Trophoblast cell (in vitro differentiated cells and primary cell): ENCODE data around the gene ZNF217.
"Not testable (repeated sequence)": the region's sequence is repeated elsewhere in the genome, so short reads cannot be mapped to it uniquely, and the experiment has no call there.

Source experiments
- DNase-seq, 2 donors: peaks; one replicate each; pipeline ENCODE4 v3.0.0-alpha.2; 2016
- H2AFZ ChIP-seq: 2 replicates; pipeline ENCODE4 v1.6.1; 2013; ENCODE audit warnings: low read length, moderate library complexity, mild to moderate bottlenecking; ENCODE audit not compliant: insufficient read depth, poor library complexity
- H2AK5ac ChIP-seq: 2 replicates; pipeline ENCODE4 v1.6.1; 2013; ENCODE audit warnings: mild to moderate bottlenecking, low read length
- H2BK120ac ChIP-seq: 2 replicates; pipeline ENCODE4 v1.6.1; 2013; ENCODE audit warnings: low read length, mild to moderate bottlenecking, moderate library complexity; ENCODE audit not compliant: insufficient read depth, poor library complexity
- H2BK12ac ChIP-seq: 2 replicates; pipeline ENCODE4 v1.6.1; 2013; ENCODE audit warnings: mild to moderate bottlenecking, low read length, moderate library complexity
- H2BK5ac ChIP-seq: 2 replicates; pipeline ENCODE4 v1.6.1; 2013; ENCODE audit warnings: low read length, low read depth, moderate library complexity, mild to moderate bottlenecking; ENCODE audit not compliant: poor library complexity
- H3K14ac ChIP-seq: 2 replicates; pipeline ENCODE4 v1.6.1; 2013; ENCODE audit warnings: mild to moderate bottlenecking, low read length
- H3K18ac ChIP-seq: 2 replicates; pipeline ENCODE4 v1.6.1; 2013; ENCODE audit warnings: mild to moderate bottlenecking, low read length
- H3K23ac ChIP-seq: 2 replicates; pipeline ENCODE4 v1.6.1; 2013; ENCODE audit warnings: low read length
- H3K27ac ChIP-seq: 2 replicates; pipeline ENCODE4 v1.5.1; 2013; ENCODE audit warnings: low read depth, mild to moderate bottlenecking, inconsistent platforms, low read length, moderate library complexity
- H3K27me3 ChIP-seq: 2 replicates; pipeline ENCODE4 v1.6.1; 2013; ENCODE audit warnings: inconsistent platforms, mild to moderate bottlenecking, low read length, moderate library complexity; ENCODE audit not compliant: insufficient read depth
- H3K36me3 ChIP-seq, 2 experiments: 1 replicate in 1 of 2; 2 replicates in 1 of 2; pipeline ENCODE4 v1.6.1; 2013; ENCODE audit warnings: low read length in 2 of 2, mild to moderate bottlenecking in 2 of 2, moderate library complexity in 1 of 2; ENCODE audit not compliant: insufficient read depth in 2 of 2, control insufficient read depth in 1 of 2
- H3K4ac ChIP-seq: 2 replicates; pipeline ENCODE4 v1.6.1; 2013; ENCODE audit warnings: low read depth, mild to moderate bottlenecking, low read length, moderate library complexity
- H3K4me1 ChIP-seq, 2 experiments: 1 replicate in 1 of 2; 2 replicates in 1 of 2; pipeline ENCODE4 v1.6.1; 2013; ENCODE audit warnings: low read length in 2 of 2, mild to moderate bottlenecking in 2 of 2, moderate library complexity in 1 of 2; ENCODE audit not compliant: insufficient read depth in 2 of 2, control insufficient read depth in 1 of 2
- H3K4me2 ChIP-seq: 2 replicates; pipeline ENCODE4 v1.6.1; 2013; ENCODE audit warnings: inconsistent platforms, mild to moderate bottlenecking, low read length, moderate library complexity
- H3K4me3 ChIP-seq: 2 replicates; pipeline ENCODE4 v1.5.1; 2013; ENCODE audit warnings: mild to moderate bottlenecking, low read depth, low read length, inconsistent platforms
- H3K79me1 ChIP-seq: one replicate; pipeline ENCODE4 v1.6.1; 2013; ENCODE audit warnings: low read length
- H3K79me2 ChIP-seq: 2 replicates; pipeline ENCODE4 v1.6.1; 2013; ENCODE audit warnings: low read length, mild to moderate bottlenecking; ENCODE audit not compliant: control insufficient read depth, insufficient read depth, poor library complexity
- H3K9ac ChIP-seq: 2 replicates; pipeline ENCODE4 v1.6.1; 2013; ENCODE audit warnings: mild to moderate bottlenecking, low read length
- H3K9me3 ChIP-seq: 2 replicates; pipeline ENCODE4 v1.6.1; 2013; ENCODE audit warnings: low read depth, mild to moderate bottlenecking, control low read depth, inconsistent platforms, low read length; ENCODE audit not compliant: insufficient read depth
- H4K12ac ChIP-seq: 2 replicates; pipeline ENCODE4 v1.6.1; 2013; ENCODE audit warnings: low read depth, mild to moderate bottlenecking, low read length, moderate library complexity
- H4K8ac ChIP-seq: 2 replicates; pipeline ENCODE4 v1.6.1; 2013; ENCODE audit warnings: low read depth, mild to moderate bottlenecking, low read length, moderate library complexity
- H4K91ac ChIP-seq: one replicate; pipeline ENCODE4 v1.6.1; 2013; ENCODE audit warnings: low read depth, mild to moderate bottlenecking, low read length, moderate library complexity
- WGBS: extraction: QIAGEN DNeasy Blood & Tissue Kit; methylation state at CpG from one replicate; pipeline ENCODE4 v1.1.7; 2013; ENCODE audit warnings: missing lambda C conversion rate; ENCODE audit not compliant: insufficient read length, insufficient coverage; ENCODE audit errors: extremely low coverage; 5-methylcytosine and 5-hydroxymethylcytosine counted together

Gene ZNF217

DNA sequence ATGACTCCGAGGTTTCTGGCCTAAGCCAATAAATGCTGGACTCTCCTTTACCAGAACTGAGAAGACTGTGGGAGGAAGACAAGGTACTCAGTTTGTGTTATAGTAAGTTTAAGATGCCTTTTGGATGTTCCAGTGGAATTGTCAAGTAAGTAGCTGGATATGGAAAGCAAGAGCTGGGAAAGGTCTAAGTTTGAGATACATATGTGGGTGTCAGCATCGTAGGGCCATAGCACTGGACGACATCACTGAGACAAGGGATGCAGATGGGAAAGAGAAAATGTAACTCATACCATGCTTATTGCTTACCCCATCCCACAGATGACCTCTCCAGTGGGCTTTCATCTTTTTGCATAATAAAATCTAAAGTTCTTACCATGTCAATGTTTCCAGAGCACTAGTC is 45.5 kb upstream of the ZNF217 start:
- Histone ChIP-seq H3K4ac (no peak overlapping the region), H3K4me2 (no peak overlapping the region), H3K27ac (no peak overlapping the region), H2AFZ (no peak overlapping the region), H3K9me3 (no peaks in the 10 kb centered on the region), H3K4me1 (peaks cover 0 to 5% of the 10 kb centered on the region in 2 experiments), H3K23ac (no peak overlapping the region), H3K4me3 (no peak overlapping the region), H3K14ac (no peak overlapping the region), H4K12ac (no peak overlapping the region), H4K91ac (no peak overlapping the region), H3K79me1 (peaks cover 5% of the 10 kb centered on the region), H2BK12ac (no peak overlapping the region), H2BK120ac (no peak overlapping the region), H3K79me2 (no peaks in the 10 kb centered on the region), H2AK5ac (no peak overlapping the region), H3K9ac (no peak overlapping the region), H4K8ac (no peak overlapping the region), H3K27me3 (no peaks in the 10 kb centered on the region), H3K18ac (no peak overlapping the region), H2BK5ac (no peak overlapping the region), H3K36me3 (no peaks in the 10 kb centered on the region)
- no peak for DNase-seq
- no CpG with 5 or more reads among the region's 3 CpGs for WGBS

DNA sequence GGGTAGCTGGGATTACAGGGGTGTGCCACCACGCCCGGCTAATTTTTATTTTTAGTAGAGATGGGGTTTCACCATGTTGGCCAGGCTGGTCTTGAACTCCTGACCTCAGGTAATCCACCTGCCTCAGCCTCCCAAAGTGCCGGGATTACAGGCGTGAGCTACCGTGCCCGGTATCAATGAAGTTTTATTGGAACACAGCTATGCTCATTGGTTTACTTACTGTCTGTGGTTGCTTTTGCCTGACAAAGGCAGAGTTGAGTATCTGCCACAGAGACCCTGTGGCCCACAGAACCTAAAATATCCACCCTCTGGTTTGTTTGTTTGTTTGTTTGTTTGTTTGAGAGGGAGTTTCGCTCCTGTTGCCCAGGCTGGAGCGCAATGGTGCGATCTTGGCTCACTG is 43.7 kb upstream of the ZNF217 start:
- H2BK12ac ChIP-seq, H3K9ac ChIP-seq, H3K4me2 ChIP-seq, H3K79me1 ChIP-seq, H3K14ac ChIP-seq, H2AFZ ChIP-seq, H3K79me2 ChIP-seq, H3K36me3 ChIP-seq, H2AK5ac ChIP-seq, H4K12ac ChIP-seq, H2BK5ac ChIP-seq, H3K23ac ChIP-seq, H3K9me3 ChIP-seq, DNase-seq, H3K4me1 ChIP-seq, H3K4me3 ChIP-seq, H3K27me3 ChIP-seq, H4K8ac ChIP-seq, H3K27ac ChIP-seq, H2BK120ac ChIP-seq, H3K4ac ChIP-seq, H3K18ac ChIP-seq: not testable (repeated sequence)
- peak overlapping the region; percentile 8 for H4K91ac ChIP-seq
- WGBS = no CpG with 5 or more reads among the region's 9 CpGs

DNA sequence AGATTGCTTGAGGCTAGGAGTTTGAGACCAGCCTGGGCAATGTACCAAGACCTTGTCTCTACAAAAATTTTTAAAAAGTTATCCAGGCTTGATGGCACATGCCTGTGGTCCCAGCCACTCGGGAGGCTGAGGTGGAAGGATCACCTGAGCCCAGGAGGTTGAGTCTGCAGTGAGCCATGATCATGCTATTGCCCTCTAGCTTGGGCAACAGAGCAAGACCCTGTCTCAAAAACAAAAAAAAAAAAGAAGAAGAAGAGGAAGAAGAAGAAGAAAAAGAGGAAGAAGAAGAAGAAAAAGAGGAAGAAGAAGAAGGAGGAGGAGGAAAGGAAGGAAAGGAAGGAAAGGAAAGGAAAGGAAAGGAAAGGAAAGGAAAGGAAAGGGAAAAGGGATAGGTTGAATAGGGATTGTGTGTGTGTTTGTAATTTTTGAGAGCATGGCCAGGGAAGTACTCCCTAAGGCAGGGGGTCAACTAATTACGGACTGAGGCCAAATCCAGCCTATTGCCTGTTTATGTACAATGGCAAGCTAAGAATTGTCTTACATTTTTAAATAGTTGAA is 43.0 kb upstream of the ZNF217 start:
- Histone ChIP-seq H4K12ac (no peak overlapping the region), H3K27me3 (no peaks in the 10 kb centered on the region), H3K9me3 (no peaks in the 10 kb centered on the region), H3K4me3 (no peak overlapping the region), H3K79me1 (peaks cover 1% of the 10 kb centered on the region), H2BK12ac (no peak overlapping the region), H3K14ac (no peak overlapping the region), H3K9ac (no peak overlapping the region), H3K18ac (no peak overlapping the region), H2BK120ac (no peak overlapping the region), H3K27ac (no peak overlapping the region), H3K79me2 (no peaks in the 10 kb centered on the region), H3K4me1 (peaks cover 0 to 3% of the 10 kb centered on the region in 2 experiments), H2BK5ac (no peak overlapping the region), H2AK5ac (no peak overlapping the region), H2AFZ (no peak overlapping the region), H3K4ac (no peak overlapping the region), H4K91ac (no peak overlapping the region), H3K4me2 (no peak overlapping the region), H4K8ac (no peak overlapping the region), H3K23ac (no peak overlapping the region), H3K36me3 (no peaks in the 10 kb centered on the region)
- WGBS = no CpG with 5 or more reads among the region's 2 CpGs
- no peak for DNase-seq

DNA sequence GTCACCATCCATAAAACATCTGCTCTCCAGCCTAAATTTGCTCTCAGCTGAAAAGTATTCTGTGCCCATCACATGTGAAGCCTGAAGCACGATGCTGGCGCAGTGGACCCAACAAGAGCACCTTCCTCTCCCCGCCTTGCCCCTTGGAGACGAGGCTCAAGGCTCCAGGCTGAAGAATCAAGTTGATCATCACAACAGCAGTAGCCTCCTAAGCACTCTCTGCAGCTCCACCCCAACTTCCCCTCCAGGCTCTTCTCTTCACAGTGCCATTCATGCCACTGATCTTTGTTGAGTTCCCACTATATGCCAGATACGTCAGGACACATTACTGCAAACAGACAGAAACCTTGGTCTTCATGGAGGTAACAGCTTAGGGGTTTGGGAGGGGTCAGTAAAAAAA is 41.6 kb upstream of the ZNF217 start:
- WGBS = no CpG with 5 or more reads among the region's 5 CpGs
- peaks cover 1% of the 10 kb centered on the region for H3K79me1 ChIP-seq
- H2BK120ac ChIP-seq = no peak overlapping the region
- no peak overlapping the region for H3K4ac ChIP-seq
- no peaks in the 10 kb centered on the region for H3K36me3 ChIP-seq
- H2AFZ ChIP-seq = no peak overlapping the region
- H2BK12ac ChIP-seq = no peak overlapping the region
- no peak overlapping the region for H4K8ac ChIP-seq
- H3K9me3 ChIP-seq = no peaks in the 10 kb centered on the region
- no peaks in the 10 kb centered on the region for H3K79me2 ChIP-seq
- H3K18ac ChIP-seq = no peak overlapping the region
- no peak overlapping the region for H3K14ac ChIP-seq
- H3K4me3 ChIP-seq = no peak overlapping the region
- no peaks in the 10 kb centered on the region for H3K27me3 ChIP-seq
- H4K12ac ChIP-seq = no peak overlapping the region
- no peak overlapping the region for H3K27ac ChIP-seq
- no peak overlapping the region for H2BK5ac ChIP-seq
- H3K4me2 ChIP-seq = no peak overlapping the region
- H3K9ac ChIP-seq = no peak overlapping the region
- peaks cover 0 to 3% of the 10 kb centered on the region in 2 experiments for H3K4me1 ChIP-seq
- no peak overlapping the region for H3K23ac ChIP-seq
- H4K91ac ChIP-seq = no peak overlapping the region
- no peak overlapping the region for H2AK5ac ChIP-seq
- DNase-seq = no peak
